ENCODE measurements around the gene SPTBN2.

- TF ChIP-seq CTCF (IDR thresholded peaks at IDR 0.05) (no peak), HOXA7 (CRISPR knock-in tag; IDR thresholded peaks at IDR 0.05) (no peak), CEBPB (IDR thresholded peaks at IDR 0.05) (no peak), REST (IDR thresholded peaks at IDR 0.05) (no peak), FOSL2 (IDR thresholded peaks at IDR 0.05) (no peak), FOSL2 (CRISPR knock-in tag; IDR thresholded peaks at IDR 0.05) (no peak), SREBF2 (IDR thresholded peaks at IDR 0.05) (no peak), ESRRA (IDR thresholded peaks at IDR 0.05; ENCODE audit: borderline replicate concordance, low read length) (no peak), RCOR1 (IDR thresholded peaks at IDR 0.05; ENCODE audit: low read depth, low read length) (no peak), JUN (IDR thresholded peaks at IDR 0.05) (no peak)
Observed at GRCh38 chr11:66685276-66686099, 43.5 kb downstream of the SPTBN2 start.
